GM23338 (cell line): Measurements from ENCODE around the gene RFX7. TPM values are rescaled to one million over a fixed set of nuclear protein-coding genes. Genes with fewer than 3 reads are reported as not detected.

Experiments used
- ATAC-seq: fragments of 200-7000 bp; cut with Tn5 transposase; 3 replicates; pipeline ENCODE4 v1.9.1; 2020
- DNase-seq: peaks from one replicate; pipeline ENCODE4 v3.0.0-alpha.2; 2015; ENCODE audit warnings: low spot score
- H2AFZ ChIP-seq: fragments of 200-600 bp; sonication (generic); 2 replicates; pipeline ENCODE4 v1.8.0; 2016; ENCODE audit warnings: antibody characterized with exemption, mild to moderate bottlenecking, moderate library complexity
- H3F3A ChIP-seq: fragments of 200-600 bp; sonication (generic); replicated peaks from 2 replicates; pipeline ENCODE4 v1.8.0; 2017; ENCODE audit warnings: antibody characterized with exemption, mixed run types, low read depth
- H3K27ac ChIP-seq: fragments of 200-600 bp; sonication (generic); 2 replicates; pipeline ENCODE4 v1.6.1; 2016; ENCODE audit warnings: low read depth
- H3K27me3 ChIP-seq: fragments of 200-600 bp; sonication (generic); 2 replicates; pipeline ENCODE4 v1.8.0; 2016; ENCODE audit warnings: mild to moderate bottlenecking, mixed run types, moderate library complexity; ENCODE audit not compliant: insufficient read depth
- H3K36me3 ChIP-seq: fragments of 200-600 bp; sonication (generic); 2 replicates; pipeline ENCODE4 v1.8.0; 2016; ENCODE audit warnings: mild to moderate bottlenecking; ENCODE audit not compliant: insufficient read depth
- H3K4me1 ChIP-seq: fragments of 200-600 bp; sonication (generic); 2 replicates; pipeline ENCODE4 v1.8.0; 2016; ENCODE audit warnings: mild to moderate bottlenecking, moderate library complexity; ENCODE audit not compliant: insufficient read depth
- H3K4me2 ChIP-seq: fragments of 200-600 bp; sonication (generic); 2 replicates; pipeline ENCODE4 v1.7.1; 2017; ENCODE audit warnings: mixed run types
- H3K4me3 ChIP-seq: fragments of 200-600 bp; sonication (generic); 2 replicates; pipeline ENCODE4 v1.6.1; 2016; ENCODE audit warnings: mixed run types
- H3K79me2 ChIP-seq: fragments of 200-600 bp; sonication (generic); replicated peaks from 2 replicates; pipeline ENCODE4 v1.8.0; 2017; ENCODE audit warnings: mild to moderate bottlenecking; ENCODE audit not compliant: insufficient read depth
- H3K9me2 ChIP-seq: fragments of 200-600 bp; sonication (generic); 2 replicates; pipeline ENCODE4 v1.8.0; 2017; ENCODE audit not compliant: insufficient read depth
- H4K20me1 ChIP-seq: fragments of 200-600 bp; sonication (generic); replicated peaks from 2 replicates; pipeline ENCODE4 v1.8.0; 2017; ENCODE audit warnings: mild to moderate bottlenecking; ENCODE audit not compliant: insufficient read depth
- H3K27ac Mint-ChIP-seq: 2 replicates; pipeline ENCODE4 v1.8.0; 2020; ENCODE audit warnings: inconsistent platforms, mild to moderate bottlenecking, moderate library complexity, mixed read lengths
- H3K27me3 Mint-ChIP-seq: 3 replicates; pipeline ENCODE4 v1.8.0; 2022; ENCODE audit warnings: low read depth, mild to moderate bottlenecking, moderate library complexity, mixed read lengths, inconsistent platforms; ENCODE audit not compliant: insufficient read depth, poor library complexity
- H3K36me3 Mint-ChIP-seq: 3 replicates; pipeline ENCODE4 v1.8.0; 2021; ENCODE audit warnings: low read depth, mild to moderate bottlenecking, inconsistent platforms, moderate library complexity, mixed read lengths
- H3K4me1 Mint-ChIP-seq: 3 replicates; pipeline ENCODE4 v1.8.0; 2020; ENCODE audit warnings: mild to moderate bottlenecking, inconsistent platforms, mixed read lengths
- H3K4me3 Mint-ChIP-seq: 3 replicates; pipeline ENCODE4 v1.8.0; 2021; ENCODE audit warnings: moderate library complexity, mild to moderate bottlenecking, inconsistent platforms, mixed read lengths
- H3K9me3 Mint-ChIP-seq: 3 replicates; pipeline ENCODE4 v1.8.0; 2020; ENCODE audit warnings: moderate library complexity, mild to moderate bottlenecking, inconsistent platforms, mixed read lengths
- CREB1 ChIP-seq: fragments of 250-450 bp; sonication (Bioruptor Pico); IDR thresholded peaks from 2 replicates; pipeline ENCODE4 v1.5.0; 2020; ENCODE audit warnings: low read depth, mild to moderate bottlenecking, moderate library complexity
- CTCF ChIP-seq, 2 experiments: fragments of 200-600 bp in 1 of 2; sonication (generic) in 1 of 2; conservative IDR thresholded peaks; 2 replicates each; pipeline versions ENCODE4 v1.5.1 to v1.6.1; 2016 to 2017; ENCODE audit warnings: antibody characterized with exemption in 2 of 2, low read depth in 2 of 2, mild to moderate bottlenecking in 2 of 2, moderate library complexity in 1 of 2
- ETS1 ChIP-seq: IDR thresholded peaks from 2 replicates; pipeline ENCODE4 v1.6.1; 2016; ENCODE audit warnings: antibody characterized with exemption
- EZH2 ChIP-seq: fragments of 200-600 bp; sonication (generic); IDR thresholded peaks from one replicate; pipeline ENCODE4 v1.8.0; 2017; ENCODE audit warnings: antibody characterized with exemption, mild to moderate bottlenecking, low read depth; ENCODE audit not compliant: unreplicated experiment
- EZH2phosphoT487 ChIP-seq: fragments of 200-600 bp; sonication (generic); IDR thresholded peaks from one replicate; pipeline ENCODE4 v1.8.1; 2018; ENCODE audit warnings: antibody characterized with exemption; ENCODE audit not compliant: unreplicated experiment
- JUNB ChIP-seq: IDR thresholded peaks from one replicate; pipeline ENCODE4 v1.6.1; 2016; ENCODE audit warnings: antibody characterized with exemption; ENCODE audit not compliant: unreplicated experiment
- NANOG ChIP-seq: IDR thresholded peaks from 2 replicates; pipeline ENCODE4 v1.6.1; 2016; ENCODE audit warnings: antibody characterized with exemption, borderline replicate concordance
- POLR2AphosphoS5 ChIP-seq: IDR thresholded peaks from 2 replicates; pipeline ENCODE4 v1.6.1; 2016; ENCODE audit warnings: antibody characterized with exemption, low read depth
- REST ChIP-seq: IDR thresholded peaks from one replicate; pipeline ENCODE4 v1.6.1; 2018; ENCODE audit warnings: antibody characterized with exemption; ENCODE audit not compliant: unreplicated experiment
- STAT1 ChIP-seq: IDR thresholded peaks from one replicate; pipeline ENCODE4 v1.6.1; 2016; ENCODE audit warnings: antibody characterized with exemption; ENCODE audit not compliant: unreplicated experiment
- ZNF114 ChIP-seq: fragments of 250-450 bp; sonication (Bioruptor Pico); IDR thresholded peaks from 2 replicates; pipeline ENCODE4 v1.5.0; 2020; ENCODE audit warnings: mild to moderate bottlenecking, moderate library complexity
- ZNF331 ChIP-seq: fragments of 250-450 bp; sonication (Bioruptor Pico); IDR thresholded peaks from 2 replicates; pipeline ENCODE4 v1.5.0; 2020; ENCODE audit warnings: low read depth, mild to moderate bottlenecking, moderate library complexity
- ZNF462 ChIP-seq: fragments of 250-450 bp; sonication (Bioruptor Pico); IDR thresholded peaks from 2 replicates; pipeline ENCODE4 v1.5.0; 2020; ENCODE audit warnings: mild to moderate bottlenecking, moderate library complexity
- polyA plus RNA-seq: library from polyadenylated mRNA; unstranded; fragments of >200 nt; fragmentation: Nextera tagmentation; extraction: Ambion mirVana; gene quantifications from 2 replicates; pipeline ENCODE4 v1.2.1, GENCODE V29; 2016
- total RNA-seq: library from RNA; depleted of rRNA; stranded (reverse); fragments of >200 nt; shearing (Covaris generic); gene quantifications from 2 replicates; pipeline ENCODE4 v1.2.3, GENCODE V29; 2014

RFX7 gene
- total and polyA plus RNA-seq, 2 experiments from 2014 or later = 17.6 to 33.6 TPM

GRCh38 chr15:56242576-56243162 is 1.0 kb downstream of the RFX7 start:
- Histone ChIP-seq H2AFZ (no peak overlapping the region), H3K4me1 (peaks cover 43% of the 10 kb centered on the region), H3K36me3 (no peaks in the 10 kb centered on the region), H3K4me3 (peak overlapping the region; percentile 73), H3K9me2 (no peaks in the 10 kb centered on the region), H3F3A (peaks cover 5% of the 10 kb centered on the region; the same call in 1 of the 2 replicates), H3K27ac (peak overlapping the region; percentile 86), H3K27me3 (no peaks in the 10 kb centered on the region), H4K20me1 (peaks cover 6% of the 10 kb centered on the region; the same call in 1 of the 2 replicates), H3K4me2 (peak overlapping the region; percentile 87), H3K79me2 (peaks cover 53% of the 10 kb centered on the region)
- H3K36me3 Mint-ChIP-seq = peaks cover 16% of the 10 kb centered on the region; the same call in 2 of the 3 replicates
- H3K27ac Mint-ChIP-seq = peak overlapping the region; percentile 96
- peaks cover 10% of the 10 kb centered on the region for H3K27me3 Mint-ChIP-seq
- no peak; the same call in 2 of the 3 replicates for ATAC-seq
- TF ChIP-seq EZH2phosphoT487 (no peak), ZNF331 (no peak), STAT1 (no peak), ZNF114 (no peak), NANOG (no peak), ZNF462 (CRISPR knock-in tag) (no peak), EZH2 (no peak), CREB1 (CRISPR knock-in tag) (no peak), JUNB (no peak), POLR2AphosphoS5 (no peak), REST (no peak), ETS1 (no peak), CTCF (conservative IDR thresholded peaks at IDR 0.05; ENCODE audit: low read depth in 2 of 2) (no peak)
- no peaks in the 10 kb centered on the region for H3K9me3 Mint-ChIP-seq
- peaks cover 36% of the 10 kb centered on the region for H3K4me1 Mint-ChIP-seq
- H3K4me3 Mint-ChIP-seq = peak overlapping the region; percentile 98
- no peak for DNase-seq
